HG03520 (cell line): ENCODE results near the gene MYEOV.

Experiments
- ATAC-seq: cut with Tn5 transposase; IDR thresholded peaks from one replicate; pipeline ENCODE4 v1.9.1; 2021; ENCODE audit warnings: mild to moderate bottlenecking, moderate library complexity; ENCODE audit not compliant: unreplicated experiment

MYEOV gene

DNA sequence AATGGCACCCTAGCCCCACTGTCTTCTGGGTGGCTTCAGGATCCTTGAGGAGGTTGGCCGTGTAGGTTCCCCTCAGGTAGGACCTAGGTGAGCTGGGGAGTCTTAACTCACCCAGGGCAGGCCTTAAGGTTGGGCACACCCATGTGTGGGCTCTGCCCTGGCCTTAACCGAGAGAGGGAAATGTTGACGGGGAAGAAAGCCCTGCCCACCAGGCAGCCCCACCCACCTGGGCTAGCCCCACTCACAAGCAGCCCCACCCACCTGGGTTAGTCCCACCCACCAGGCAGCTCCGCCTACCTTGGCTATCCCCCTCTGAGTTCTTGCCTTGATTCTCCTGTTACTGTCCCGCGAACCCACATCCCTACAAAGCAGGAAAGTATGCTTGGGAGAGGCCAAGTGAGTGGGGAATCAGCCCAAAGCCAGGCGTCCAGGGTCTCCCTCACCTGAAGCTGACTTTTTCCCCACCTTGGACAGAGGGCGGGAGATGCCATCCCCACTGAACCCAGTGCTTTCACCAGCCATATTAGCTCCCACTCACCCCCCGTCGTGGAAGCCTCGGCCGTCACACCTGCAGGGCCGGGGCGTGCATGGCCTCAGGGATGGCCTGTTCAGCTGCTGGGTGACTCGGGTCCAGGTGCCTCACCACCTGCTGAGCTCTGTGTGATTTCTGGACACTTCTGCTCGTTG lies at the start of gene MYEOV:
TSS of gene MYEOV (plus strand) at position 337 of the 687 bp plus-strand sequence. CDS start 1,200 bp downstream, outside the sequence.
- no peak for ATAC-seq

- no peak for ATAC-seq
Observed at GRCh38 chr11:69244266-69244665, 49.7 kb upstream of the MYEOV start.

DNA sequence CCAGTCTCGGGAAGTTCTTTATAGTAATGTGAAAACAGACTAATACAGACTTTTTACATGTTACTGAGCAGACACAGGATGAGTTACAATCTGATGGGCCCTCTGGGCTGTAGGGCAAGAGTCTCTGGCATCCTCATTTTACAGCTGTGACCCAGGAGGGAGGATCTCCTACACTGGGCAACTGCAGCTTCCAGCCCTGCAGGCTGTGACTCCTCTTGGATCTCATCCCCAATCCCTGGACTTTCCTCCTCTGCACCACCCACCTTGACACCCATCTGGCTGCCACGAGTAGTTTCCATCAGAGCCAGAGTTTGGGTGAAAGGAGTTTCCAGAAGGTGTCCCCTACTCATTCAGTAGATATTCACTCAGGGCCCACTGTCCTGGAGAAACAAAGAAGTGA lies 48.9 kb upstream of the MYEOV start:
- no peak for ATAC-seq

- ATAC-seq = no peak
Observed at GRCh38 chr11:69245491-69246345, 48.2 kb upstream of the MYEOV start.

DNA sequence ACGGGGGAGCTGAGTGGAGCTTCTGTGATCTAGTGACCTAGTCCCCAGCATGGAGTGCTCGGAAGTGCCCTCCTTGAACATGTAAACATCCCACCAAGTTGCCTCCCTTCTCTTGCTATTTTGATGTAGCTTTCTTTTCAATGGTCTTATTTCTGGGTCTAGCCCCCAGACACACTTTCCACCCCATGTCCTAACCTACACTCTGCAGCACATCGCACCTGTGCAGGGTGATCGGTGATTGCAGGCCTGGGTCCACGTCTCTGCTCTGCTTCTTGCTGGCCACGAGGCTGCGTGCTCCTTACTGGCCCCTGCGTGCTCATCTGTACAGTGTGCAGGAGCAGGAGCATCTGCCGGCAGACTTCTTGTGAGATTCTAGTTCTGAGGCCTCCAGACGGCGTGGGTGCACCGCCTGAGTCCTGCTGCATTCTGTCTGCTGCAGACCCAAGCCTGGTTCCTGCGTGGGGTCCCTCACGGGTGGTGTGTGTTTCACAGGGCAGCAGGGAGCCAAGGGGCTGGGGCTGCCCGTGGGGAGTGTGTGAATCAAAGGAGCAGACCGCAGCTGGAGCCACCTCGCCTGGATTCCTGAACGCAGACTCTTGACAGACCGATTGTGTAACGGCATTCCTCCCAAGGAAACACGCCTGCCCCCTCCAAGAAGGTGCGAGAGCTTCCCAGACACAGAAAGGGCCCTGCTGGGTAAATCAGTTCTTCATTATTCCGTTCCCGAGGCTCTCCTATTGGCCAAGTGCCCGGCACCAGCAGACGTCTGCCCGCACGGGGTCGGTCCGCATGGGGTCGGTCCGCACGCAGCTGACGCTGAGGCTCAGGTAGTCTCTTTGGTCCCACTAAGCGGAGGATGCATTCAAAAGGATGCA lies 44.4 kb upstream of the MYEOV start:
- no peak for ATAC-seq

GRCh38 chr11:69250186-69251056 lies 43.5 kb upstream of the MYEOV start:
- ATAC-seq = no peak

DNA sequence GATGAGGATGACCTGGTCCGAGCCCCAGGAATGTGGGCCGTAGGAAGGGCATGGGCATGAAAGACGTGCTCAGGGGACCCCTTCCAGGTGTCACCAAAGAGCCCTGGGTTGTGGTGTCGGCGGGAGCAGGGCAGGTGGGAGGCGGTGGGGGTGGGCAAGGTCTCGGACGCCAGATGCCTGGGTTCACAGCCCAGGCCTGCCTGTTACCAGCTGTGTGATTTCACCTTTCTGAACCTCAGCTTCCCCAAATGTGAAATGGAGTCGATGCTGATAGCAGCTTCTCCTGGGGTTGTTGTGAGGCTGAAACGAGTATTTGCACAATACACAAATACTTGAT lies 42.9 kb upstream of the MYEOV start:
- ATAC-seq = no peak

DNA sequence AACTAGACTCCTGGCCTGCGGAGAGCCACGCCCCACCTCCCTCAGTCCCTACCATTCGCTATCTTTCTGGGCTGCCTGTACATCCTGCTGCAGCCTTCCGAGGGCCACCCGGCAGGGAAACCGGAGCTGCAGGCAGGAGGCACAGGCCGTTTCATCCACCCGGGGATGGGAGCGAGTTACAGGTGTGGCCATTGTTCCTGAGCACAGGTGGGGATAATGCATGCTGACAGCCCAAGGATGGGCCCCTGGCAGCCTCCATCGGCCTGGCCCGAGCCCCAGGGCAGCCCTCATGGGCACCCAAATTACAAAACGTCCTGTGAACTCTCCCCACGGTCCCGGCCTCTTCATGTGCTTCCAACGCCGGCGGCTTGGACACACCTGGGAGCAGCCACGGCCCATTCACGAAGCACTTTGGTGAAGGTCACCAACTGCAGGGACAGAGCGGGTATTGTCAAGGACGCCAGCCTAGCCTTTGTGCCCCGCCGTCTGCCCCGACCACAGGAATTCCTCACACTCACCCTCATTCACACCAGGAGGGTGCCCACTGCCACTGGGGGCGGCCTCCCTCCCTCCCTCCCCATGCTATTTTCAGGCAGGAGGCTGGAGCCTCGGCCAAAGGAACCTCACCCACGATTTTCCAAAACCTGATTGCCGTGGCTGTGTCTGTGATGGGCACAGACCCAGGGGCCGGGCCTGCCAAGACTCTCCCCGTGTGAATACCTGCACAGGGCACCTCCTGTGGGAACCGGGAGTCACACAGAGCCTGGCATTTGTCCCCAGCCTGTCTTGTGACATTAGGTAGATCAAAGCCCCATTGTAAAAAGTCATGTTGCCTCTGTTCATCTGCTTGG lies 42.1 kb upstream of the MYEOV start:
- ATAC-seq = no peak

GRCh38 chr11:69252490-69252837 lies 41.5 kb upstream of the MYEOV start:
- ATAC-seq = no peak

DNA sequence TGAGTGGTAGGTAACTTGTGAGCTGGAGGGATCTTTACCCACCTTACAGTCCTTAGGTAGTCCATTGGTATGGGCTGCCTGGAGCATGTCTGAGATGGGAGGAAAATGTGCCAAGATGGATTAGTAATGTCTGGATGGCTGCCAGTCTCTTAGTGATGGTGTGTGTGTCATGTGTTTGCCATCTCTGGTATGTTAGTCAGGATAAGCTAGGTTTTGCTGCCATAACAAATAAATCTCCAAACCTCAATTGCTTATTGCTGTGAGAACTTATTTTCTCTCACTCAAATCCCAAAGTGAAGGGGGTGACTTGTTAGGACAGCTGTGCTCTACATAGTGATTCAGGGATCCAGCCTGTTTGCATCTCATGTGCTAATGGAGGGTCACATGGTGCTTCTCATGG lies 40.9 kb upstream of the MYEOV start:
- no peak for ATAC-seq

GRCh38 chr11:69257134-69257533 lies 36.8 kb upstream of the MYEOV start:
- no peak for ATAC-seq

DNA sequence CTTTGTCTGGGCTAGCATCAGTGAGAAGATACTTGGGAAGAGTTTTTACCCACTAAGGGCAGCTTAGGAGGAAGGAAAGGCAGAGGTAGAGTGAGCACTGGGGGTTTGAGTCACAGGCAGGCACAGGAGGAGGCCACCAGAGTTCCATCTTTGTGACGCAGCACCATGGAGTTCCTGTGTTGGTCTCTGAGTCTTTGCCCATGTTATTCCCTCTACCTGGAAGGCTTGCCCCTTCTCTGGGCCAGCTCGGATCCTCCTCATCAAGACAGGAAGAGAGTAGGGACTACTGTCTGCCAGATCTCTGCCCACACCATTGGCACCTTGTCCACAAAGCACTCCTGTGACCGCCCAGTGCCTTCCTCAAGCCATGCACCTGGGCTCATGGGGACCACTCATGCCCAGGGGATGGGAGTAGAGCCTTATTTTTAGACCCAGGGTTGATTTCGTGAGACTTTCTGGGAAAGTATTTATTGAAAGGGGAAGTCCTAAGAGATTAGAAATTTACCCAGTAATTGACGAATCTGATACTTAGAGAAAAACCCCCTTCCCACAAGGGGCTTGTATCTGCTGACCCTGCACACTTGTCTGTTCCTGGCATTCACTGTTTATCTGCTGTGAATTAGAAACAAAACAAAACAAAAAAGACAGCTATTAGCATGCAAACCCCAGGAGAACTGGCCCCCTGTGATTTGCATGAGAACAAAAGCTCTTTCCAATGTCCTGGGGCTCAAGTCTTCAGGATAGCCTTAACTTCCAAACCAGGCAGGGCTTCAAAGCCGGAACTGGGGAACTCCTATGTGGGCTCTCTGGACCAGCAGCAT lies 35.9 kb upstream of the MYEOV start:
- no peak for ATAC-seq

DNA sequence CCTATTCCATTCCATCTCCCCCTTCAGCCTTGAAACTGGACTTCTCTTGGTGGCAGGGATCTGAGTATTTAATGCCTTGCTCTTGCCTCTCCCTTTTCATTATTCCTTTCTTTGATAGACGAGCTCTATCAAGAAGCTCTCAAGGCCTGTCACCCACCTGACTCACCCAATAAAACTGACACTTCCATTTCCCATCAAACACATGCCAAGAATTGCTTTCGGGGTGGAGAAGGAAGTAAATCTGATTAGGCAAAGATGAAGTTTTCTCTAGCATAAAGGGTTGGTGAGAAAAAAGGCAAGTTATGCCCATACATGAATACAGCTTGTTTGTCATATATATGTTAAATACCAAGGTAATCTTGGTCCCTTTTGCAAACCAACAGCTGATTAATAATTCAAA lies 34.9 kb upstream of the MYEOV start:
- no peak for ATAC-seq

- no peak for ATAC-seq
Observed at GRCh38 chr11:69260622-69261021, 33.3 kb upstream of the MYEOV start.

DNA sequence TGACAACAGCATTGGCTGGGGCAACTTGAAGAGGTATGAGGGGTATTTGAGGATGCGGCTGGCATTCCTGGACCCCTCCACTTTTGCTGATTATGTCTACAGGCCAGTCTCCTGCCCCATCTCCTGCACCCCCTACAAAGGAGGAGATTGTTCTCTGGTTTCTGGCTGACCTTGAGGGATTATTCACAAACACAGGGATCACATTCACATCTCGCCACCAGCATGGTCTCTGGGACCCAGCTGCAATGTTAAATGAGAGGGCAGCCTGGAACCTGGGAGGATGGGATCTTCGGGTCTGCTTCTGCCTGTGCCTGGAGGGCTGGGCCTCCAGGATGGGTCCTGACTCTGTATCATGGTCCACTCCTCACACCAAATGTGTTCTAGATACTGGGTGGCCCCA lies 32.8 kb upstream of the MYEOV start:
- ATAC-seq = no peak

- no peak for ATAC-seq
Observed at GRCh38 chr11:69262918-69263735, 30.8 kb upstream of the MYEOV start.

DNA sequence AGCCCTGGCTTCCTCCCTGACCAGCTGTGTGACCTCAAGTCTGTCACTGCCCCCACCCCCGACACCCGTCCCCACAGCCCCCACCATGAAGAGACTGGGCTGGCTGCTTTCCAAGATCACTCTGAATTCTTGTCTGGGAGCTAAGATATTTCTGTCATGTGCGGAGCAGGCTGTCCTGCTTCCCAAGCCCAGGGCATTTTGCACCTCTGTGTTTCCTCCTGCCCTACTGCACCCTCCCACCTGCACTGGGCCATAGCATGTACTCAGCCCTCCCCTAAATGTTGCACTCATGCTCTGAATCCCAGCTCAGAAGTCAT lies 30.3 kb upstream of the MYEOV start:
- ATAC-seq = no peak

DNA sequence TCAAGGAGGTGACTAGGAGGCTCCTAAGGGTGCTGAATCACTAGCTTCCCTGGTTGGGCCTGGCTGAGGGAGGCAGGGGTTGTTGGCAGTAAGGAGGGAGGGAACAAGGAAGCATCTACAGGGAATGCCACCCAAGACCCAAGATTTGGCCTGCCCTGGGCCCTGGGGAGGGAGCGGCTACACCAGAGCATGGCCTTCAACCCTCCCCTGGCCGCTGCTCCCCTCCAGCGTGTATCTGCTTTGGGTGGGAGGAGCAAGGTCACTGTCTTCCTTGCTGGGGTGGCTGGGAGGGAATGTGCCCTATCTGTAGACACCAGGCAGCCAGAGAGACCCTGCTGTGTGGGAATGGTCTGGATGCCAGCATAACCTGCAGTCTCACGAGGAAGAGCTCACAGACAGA lies 29.5 kb upstream of the MYEOV start:
- ATAC-seq = no peak
